Transverse colon (tissue), 4 donors: ENCODE data around the gene MESP2.

ENCODE experiments used
- CTCF ChIP-seq, 5 experiments: fragments of 200-600 bp in 3 of 5; fragments of 450-650 bp in 2 of 5; sonication (generic) in 3 of 5; IDR thresholded peaks; 1 replicate in 2 of 5; 2 replicates in 3 of 5; pipeline ENCODE4 v1.5.1; 2016 to 2017; ENCODE audit warnings: antibody characterized with exemption in 5 of 5, inconsistent platforms in 3 of 5, mild to moderate bottlenecking in 2 of 5, moderate library complexity in 1 of 5
- EP300 ChIP-seq: sonication (generic); formaldehyde crosslinking; IDR thresholded peaks from one replicate; pipeline ENCODE4 v1.6.1; 2017; ENCODE audit warnings: antibody characterized with exemption, low read depth
- POLR2AphosphoS5 ChIP-seq, 3 donors: sonication (generic); formaldehyde crosslinking; IDR thresholded peaks; one replicate each; pipeline ENCODE4 v1.6.1; 2016; ENCODE audit warnings: antibody characterized with exemption in 3 of 3

- TF ChIP-seq POLR2AphosphoS5 (IDR thresholded peaks at IDR 0.05) (no peak), CTCF (IDR thresholded peaks at IDR 0.05) (no peak), EP300 (no peak)
Measured at GRCh38 chr15:89768071-89768500, 8.0 kb upstream of the MESP2 start.
